ENCODE data around the gene RAD50.

- TF ChIP-seq POLR2A (IDR thresholded peaks at IDR 0.05) = no peak
- TF ChIP-seq, protein P1, sequence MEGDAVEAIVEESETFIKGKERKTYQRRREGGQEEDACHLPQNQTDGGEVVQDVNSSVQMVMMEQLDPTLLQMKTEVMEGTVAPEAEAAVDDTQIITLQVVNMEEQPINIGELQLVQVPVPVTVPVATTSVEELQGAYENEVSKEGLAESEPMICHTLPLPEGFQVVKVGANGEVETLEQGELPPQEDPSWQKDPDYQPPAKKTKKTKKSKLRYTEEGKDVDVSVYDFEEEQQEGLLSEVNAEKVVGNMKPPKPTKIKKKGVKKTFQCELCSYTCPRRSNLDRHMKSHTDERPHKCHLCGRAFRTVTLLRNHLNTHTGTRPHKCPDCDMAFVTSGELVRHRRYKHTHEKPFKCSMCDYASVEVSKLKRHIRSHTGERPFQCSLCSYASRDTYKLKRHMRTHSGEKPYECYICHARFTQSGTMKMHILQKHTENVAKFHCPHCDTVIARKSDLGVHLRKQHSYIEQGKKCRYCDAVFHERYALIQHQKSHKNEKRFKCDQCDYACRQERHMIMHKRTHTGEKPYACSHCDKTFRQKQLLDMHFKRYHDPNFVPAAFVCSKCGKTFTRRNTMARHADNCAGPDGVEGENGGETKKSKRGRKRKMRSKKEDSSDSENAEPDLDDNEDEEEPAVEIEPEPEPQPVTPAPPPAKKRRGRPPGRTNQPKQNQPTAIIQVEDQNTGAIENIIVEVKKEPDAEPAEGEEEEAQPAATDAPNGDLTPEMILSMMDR (IDR thresholded peaks at IDR 0.05) = no peak
- TF ChIP-seq POLR2AphosphoS5 (IDR thresholded peaks at IDR 0.05) = no peak
These were observed 106.4 kb downstream of the RAD50 start for GRCh38 chr5:132662925-132663770.
